ENCODE data around the gene GSTA2. TPM values are rescaled to one million over a fixed set of nuclear protein-coding genes. Genes with fewer than 3 reads are reported as not detected.

Gene GSTA2
- total and polyA plus RNA-seq, 2 of the 13 experiments (the other 11 are each of a cell fraction or from before 2014, with no cell fraction given), result 0.75 to 13.7 TPM

DNA sequence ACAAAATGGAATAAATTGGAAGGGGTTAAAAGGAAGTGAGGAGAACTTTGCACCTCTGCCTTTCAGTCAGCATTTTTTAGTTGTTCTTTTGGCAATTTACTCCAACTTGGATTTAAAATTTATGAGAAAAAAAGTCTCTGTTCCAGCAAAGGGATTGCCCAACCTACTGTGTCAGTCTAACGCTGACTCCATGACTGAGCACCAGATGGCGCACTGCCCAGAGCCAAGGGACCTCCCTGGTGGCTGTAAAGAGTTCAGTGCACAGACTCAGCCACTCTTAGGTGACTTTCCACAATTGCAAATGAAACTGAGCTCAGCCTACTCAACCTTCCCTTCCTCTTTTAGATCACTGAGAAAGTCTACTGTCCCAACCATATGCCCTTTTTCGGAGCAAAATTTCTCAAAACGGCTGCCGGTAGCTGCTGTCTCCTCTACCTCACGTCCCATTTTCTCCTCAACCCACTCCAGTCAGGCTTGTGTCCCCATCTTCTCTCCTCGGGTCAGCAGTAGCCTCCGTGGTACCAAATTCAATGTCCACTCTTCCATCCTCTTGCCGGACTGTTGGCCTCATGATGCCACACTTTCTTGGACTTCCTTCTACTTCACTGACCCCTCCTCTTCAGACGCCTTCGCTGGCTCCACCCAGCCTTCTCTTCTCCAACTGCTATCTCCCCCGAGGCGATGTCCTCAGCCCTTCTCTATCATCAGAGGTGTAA lies 38.7 kb downstream of the GSTA2 start (continued):
- TF ChIP-seq, protein P1, sequence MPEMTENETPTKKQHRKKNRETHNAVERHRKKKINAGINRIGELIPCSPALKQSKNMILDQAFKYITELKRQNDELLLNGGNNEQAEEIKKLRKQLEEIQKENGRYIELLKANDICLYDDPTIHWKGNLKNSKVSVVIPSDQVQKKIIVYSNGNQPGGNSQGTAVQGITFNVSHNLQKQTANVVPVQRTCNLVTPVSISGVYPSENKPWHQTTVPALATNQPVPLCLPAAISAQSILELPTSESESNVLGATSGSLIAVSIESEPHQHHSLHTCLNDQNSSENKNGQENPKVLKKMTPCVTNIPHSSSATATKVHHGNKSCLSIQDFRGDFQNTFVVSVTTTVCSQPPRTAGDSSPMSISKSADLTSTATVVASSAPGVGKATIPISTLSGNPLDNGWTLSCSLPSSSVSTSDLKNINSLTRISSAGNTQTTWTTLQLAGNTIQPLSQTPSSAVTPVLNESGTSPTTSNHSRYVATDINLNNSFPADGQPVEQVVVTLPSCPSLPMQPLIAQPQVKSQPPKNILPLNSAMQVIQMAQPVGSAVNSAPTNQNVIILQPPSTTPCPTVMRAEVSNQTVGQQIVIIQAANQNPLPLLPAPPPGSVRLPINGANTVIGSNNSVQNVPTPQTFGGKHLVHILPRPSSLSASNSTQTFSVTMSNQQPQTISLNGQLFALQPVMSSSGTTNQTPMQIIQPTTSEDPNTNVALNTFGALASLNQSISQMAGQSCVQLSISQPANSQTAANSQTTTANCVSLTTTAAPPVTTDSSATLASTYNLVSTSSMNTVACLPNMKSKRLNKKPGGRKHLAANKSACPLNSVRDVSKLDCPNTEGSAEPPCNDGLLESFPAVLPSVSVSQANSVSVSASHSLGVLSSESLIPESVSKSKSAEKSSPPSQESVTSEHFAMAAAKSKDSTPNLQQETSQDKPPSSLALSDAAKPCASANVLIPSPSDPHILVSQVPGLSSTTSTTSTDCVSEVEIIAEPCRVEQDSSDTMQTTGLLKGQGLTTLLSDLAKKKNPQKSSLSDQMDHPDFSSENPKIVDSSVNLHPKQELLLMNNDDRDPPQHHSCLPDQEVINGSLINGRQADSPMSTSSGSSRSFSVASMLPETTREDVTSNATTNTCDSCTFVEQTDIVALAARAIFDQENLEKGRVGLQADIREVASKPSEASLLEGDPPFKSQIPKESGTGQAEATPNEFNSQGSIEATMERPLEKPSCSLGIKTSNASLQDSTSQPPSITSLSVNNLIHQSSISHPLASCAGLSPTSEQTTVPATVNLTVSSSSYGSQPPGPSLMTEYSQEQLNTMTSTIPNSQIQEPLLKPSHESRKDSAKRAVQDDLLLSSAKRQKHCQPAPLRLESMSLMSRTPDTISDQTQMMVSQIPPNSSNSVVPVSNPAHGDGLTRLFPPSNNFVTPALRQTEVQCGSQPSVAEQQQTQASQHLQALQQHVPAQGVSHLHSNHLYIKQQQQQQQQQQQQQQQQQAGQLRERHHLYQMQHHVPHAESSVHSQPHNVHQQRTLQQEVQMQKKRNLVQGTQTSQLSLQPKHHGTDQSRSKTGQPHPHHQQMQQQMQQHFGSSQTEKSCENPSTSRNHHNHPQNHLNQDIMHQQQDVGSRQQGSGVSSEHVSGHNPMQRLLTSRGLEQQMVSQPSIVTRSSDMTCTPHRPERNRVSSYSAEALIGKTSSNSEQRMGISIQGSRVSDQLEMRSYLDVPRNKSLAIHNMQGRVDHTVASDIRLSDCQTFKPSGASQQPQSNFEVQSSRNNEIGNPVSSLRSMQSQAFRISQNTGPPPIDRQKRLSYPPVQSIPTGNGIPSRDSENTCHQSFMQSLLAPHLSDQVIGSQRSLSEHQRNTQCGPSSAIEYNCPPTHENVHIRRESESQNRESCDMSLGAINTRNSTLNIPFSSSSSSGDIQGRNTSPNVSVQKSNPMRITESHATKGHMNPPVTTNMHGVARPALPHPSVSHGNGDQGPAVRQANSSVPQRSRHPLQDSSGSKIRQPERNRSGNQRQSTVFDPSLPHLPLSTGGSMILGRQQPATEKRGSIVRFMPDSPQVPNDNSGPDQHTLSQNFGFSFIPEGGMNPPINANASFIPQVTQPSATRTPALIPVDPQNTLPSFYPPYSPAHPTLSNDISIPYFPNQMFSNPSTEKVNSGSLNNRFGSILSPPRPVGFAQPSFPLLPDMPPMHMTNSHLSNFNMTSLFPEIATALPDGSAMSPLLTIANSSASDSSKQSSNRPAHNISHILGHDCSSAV (CRISPR knock-in tag; IDR thresholded peaks at IDR 0.05; ENCODE audit: borderline replicate concordance), result no peak
- TF ChIP-seq, protein P2, sequence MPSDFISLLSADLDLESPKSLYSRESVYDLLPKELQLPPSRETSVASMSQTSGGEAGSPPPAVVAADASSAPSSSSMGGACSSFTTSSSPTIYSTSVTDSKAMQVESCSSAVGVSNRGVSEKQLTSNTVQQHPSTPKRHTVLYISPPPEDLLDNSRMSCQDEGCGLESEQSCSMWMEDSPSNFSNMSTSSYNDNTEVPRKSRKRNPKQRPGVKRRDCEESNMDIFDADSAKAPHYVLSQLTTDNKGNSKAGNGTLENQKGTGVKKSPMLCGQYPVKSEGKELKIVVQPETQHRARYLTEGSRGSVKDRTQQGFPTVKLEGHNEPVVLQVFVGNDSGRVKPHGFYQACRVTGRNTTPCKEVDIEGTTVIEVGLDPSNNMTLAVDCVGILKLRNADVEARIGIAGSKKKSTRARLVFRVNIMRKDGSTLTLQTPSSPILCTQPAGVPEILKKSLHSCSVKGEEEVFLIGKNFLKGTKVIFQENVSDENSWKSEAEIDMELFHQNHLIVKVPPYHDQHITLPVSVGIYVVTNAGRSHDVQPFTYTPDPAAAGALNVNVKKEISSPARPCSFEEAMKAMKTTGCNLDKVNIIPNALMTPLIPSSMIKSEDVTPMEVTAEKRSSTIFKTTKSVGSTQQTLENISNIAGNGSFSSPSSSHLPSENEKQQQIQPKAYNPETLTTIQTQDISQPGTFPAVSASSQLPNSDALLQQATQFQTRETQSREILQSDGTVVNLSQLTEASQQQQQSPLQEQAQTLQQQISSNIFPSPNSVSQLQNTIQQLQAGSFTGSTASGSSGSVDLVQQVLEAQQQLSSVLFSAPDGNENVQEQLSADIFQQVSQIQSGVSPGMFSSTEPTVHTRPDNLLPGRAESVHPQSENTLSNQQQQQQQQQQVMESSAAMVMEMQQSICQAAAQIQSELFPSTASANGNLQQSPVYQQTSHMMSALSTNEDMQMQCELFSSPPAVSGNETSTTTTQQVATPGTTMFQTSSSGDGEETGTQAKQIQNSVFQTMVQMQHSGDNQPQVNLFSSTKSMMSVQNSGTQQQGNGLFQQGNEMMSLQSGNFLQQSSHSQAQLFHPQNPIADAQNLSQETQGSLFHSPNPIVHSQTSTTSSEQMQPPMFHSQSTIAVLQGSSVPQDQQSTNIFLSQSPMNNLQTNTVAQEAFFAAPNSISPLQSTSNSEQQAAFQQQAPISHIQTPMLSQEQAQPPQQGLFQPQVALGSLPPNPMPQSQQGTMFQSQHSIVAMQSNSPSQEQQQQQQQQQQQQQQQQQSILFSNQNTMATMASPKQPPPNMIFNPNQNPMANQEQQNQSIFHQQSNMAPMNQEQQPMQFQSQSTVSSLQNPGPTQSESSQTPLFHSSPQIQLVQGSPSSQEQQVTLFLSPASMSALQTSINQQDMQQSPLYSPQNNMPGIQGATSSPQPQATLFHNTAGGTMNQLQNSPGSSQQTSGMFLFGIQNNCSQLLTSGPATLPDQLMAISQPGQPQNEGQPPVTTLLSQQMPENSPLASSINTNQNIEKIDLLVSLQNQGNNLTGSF (CRISPR knock-in tag; IDR thresholded peaks at IDR 0.05), result no peak
- no peak for TF ChIP-seq CENPT (CRISPR knock-in tag; IDR thresholded peaks at IDR 0.05; ENCODE audit: low read depth)
- TF ChIP-seq, protein P3, sequence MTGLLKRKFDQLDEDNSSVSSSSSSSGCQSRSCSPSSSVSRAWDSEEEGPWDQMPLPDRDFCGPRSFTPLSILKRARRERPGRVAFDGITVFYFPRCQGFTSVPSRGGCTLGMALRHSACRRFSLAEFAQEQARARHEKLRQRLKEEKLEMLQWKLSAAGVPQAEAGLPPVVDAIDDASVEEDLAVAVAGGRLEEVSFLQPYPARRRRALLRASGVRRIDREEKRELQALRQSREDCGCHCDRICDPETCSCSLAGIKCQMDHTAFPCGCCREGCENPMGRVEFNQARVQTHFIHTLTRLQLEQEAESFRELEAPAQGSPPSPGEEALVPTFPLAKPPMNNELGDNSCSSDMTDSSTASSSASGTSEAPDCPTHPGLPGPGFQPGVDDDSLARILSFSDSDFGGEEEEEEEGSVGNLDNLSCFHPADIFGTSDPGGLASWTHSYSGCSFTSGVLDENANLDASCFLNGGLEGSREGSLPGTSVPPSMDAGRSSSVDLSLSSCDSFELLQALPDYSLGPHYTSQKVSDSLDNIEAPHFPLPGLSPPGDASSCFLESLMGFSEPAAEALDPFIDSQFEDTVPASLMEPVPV (CRISPR knock-in tag; IDR thresholded peaks at IDR 0.05), result no peak
- TF ChIP-seq ZNF362 (CRISPR knock-in tag; IDR thresholded peaks at IDR 0.05; ENCODE audit: borderline replicate concordance), result peak; percentile 62; the same call in 1 of the 2 replicates
- no peak for TF ChIP-seq ZFAT (CRISPR knock-in tag; conservative IDR thresholded peaks at IDR 0.05)
- TF ChIP-seq GTF2F1 (IDR thresholded peaks at IDR 0.05; ENCODE audit: low read length), result no peak
- no peak for TF ChIP-seq ZNF235 (CRISPR knock-in tag; IDR thresholded peaks at IDR 0.05; ENCODE audit: borderline replicate concordance)
- TF ChIP-seq, protein P4, sequence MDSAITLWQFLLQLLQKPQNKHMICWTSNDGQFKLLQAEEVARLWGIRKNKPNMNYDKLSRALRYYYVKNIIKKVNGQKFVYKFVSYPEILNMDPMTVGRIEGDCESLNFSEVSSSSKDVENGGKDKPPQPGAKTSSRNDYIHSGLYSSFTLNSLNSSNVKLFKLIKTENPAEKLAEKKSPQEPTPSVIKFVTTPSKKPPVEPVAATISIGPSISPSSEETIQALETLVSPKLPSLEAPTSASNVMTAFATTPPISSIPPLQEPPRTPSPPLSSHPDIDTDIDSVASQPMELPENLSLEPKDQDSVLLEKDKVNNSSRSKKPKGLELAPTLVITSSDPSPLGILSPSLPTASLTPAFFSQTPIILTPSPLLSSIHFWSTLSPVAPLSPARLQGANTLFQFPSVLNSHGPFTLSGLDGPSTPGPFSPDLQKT (CRISPR knock-in tag; IDR thresholded peaks at IDR 0.05; ENCODE audit: borderline replicate concordance), result no peak
- no peak for TF ChIP-seq REL (CRISPR knock-in tag; conservative IDR thresholded peaks at IDR 0.05)
